ENCODE results near the gene THRA.

DNA sequence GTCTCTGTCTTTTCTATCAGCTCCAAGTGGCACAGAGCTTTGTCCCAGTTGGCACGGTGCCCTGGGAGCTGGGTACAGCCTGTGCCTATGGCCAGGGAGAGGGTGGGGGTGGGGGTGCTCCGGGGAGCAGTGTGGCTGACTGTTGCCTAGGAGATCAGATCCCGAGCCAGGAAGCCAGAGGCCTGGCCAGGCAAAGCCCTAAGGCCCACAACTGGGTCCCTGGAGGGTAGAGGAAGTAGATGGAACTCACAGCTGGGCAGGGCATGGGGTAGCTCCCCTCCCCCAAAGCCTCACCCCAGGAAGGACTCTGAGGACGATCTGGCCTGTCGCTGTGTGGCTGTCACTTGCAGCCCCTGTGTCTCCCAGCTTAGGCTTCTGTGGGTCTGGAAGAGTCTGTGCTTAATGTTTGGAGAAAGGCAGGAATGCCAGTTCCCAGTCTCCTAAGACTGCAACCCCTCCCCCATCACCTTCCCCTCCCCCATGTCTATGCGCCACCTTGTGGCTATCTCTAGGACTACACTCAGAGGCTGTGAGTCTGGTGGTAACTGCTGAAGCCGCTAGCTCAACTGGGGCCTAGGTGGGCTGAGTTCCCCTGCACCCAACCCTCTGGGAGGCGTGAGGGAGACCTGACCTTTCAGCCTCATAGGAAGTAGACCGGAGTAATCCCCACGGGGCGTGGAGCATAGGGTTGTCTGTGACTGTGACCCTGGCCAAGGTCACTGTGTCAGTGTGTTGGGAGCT lies 12.6 kb downstream of the THRA start:
- TF ChIP-seq, protein P1, sequence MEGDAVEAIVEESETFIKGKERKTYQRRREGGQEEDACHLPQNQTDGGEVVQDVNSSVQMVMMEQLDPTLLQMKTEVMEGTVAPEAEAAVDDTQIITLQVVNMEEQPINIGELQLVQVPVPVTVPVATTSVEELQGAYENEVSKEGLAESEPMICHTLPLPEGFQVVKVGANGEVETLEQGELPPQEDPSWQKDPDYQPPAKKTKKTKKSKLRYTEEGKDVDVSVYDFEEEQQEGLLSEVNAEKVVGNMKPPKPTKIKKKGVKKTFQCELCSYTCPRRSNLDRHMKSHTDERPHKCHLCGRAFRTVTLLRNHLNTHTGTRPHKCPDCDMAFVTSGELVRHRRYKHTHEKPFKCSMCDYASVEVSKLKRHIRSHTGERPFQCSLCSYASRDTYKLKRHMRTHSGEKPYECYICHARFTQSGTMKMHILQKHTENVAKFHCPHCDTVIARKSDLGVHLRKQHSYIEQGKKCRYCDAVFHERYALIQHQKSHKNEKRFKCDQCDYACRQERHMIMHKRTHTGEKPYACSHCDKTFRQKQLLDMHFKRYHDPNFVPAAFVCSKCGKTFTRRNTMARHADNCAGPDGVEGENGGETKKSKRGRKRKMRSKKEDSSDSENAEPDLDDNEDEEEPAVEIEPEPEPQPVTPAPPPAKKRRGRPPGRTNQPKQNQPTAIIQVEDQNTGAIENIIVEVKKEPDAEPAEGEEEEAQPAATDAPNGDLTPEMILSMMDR (IDR thresholded peaks at IDR 0.05): peak; percentile 91
- no peak; the same call in 1 of the 2 replicates for TF ChIP-seq POLR2AphosphoS5 (IDR thresholded peaks at IDR 0.05; ENCODE audit: low read depth, low read length)

Data from Panc1 (cell line).